IMR-90 (cell line): Measurements from ENCODE around the gene MED6. TPM values are rescaled to one million over a fixed set of nuclear protein-coding genes. Genes with fewer than 3 reads are reported as not detected.

Experiments
- ATAC-seq: fragments of 200-7000 bp; cut with Tn5 transposase; 2 replicates; pipeline ENCODE4 v1.9.1; 2020; ENCODE audit warnings: low read depth, mild to moderate bottlenecking, moderate library complexity
- BruUV-seq: library from RNA; stranded (reverse); fragments of 400-500 nt; replicated peaks from 2 replicates; lab custom pipeline; 2021; lab: Mats Ljungman, UMichigan
- CTCF ChIA-PET: fragments of 300-600 bp; formaldehyde crosslinking; extraction: SDS; loops from one replicate; lab custom pipeline; 2021; ENCODE audit warnings: antibody characterized with exemption; lab: Yijun Ruan, JAX
- POLR2A ChIA-PET: fragments of 300-600 bp; sonication (Branson Sonifier 250); formaldehyde crosslinking; loops from one replicate; lab custom pipeline; 2022; ENCODE audit warnings: antibody characterized with exemption; ENCODE audit not compliant: unreplicated experiment; lab: Charles Lee
- DNase-seq: peaks from one replicate; pipeline ENCODE4 v3.0.0; 2013
- H2AFZ ChIP-seq: replicated peaks from 2 replicates; pipeline ENCODE3; 2013; ENCODE audit warnings: low read length, mild to moderate bottlenecking; ENCODE audit not compliant: poor library complexity
- H2AK5ac ChIP-seq: 2 replicates; pipeline ENCODE4 v1.6.1; 2013; ENCODE audit warnings: low read depth, low read length, inconsistent platforms
- H2AK9ac ChIP-seq: replicated peaks from 2 replicates; pipeline ENCODE3; 2013; ENCODE audit warnings: mild to moderate bottlenecking, low read depth, low read length, moderate library complexity; ENCODE audit not compliant: poor library complexity
- H2BK120ac ChIP-seq: 2 replicates; pipeline ENCODE4 v1.6.1; 2013; ENCODE audit warnings: low read depth, low read length, inconsistent platforms
- H2BK15ac ChIP-seq: 3 replicates; pipeline ENCODE4 v1.6.1; 2013; ENCODE audit warnings: low read depth, low read length, inconsistent platforms
- H2BK20ac ChIP-seq: 2 replicates; pipeline ENCODE4 v1.6.1; 2013; ENCODE audit warnings: low read depth, mild to moderate bottlenecking, inconsistent platforms, low read length, moderate library complexity
- H2BK5ac ChIP-seq: 2 replicates; pipeline ENCODE4 v1.6.1; 2013; ENCODE audit warnings: mild to moderate bottlenecking, low read depth, low read length, inconsistent platforms; ENCODE audit not compliant: poor library complexity, severe bottlenecking
- H3K14ac ChIP-seq: replicated peaks from 2 replicates; pipeline ENCODE4 v1.6.1; 2013; ENCODE audit warnings: low read depth, low read length, inconsistent platforms
- H3K18ac ChIP-seq: 2 replicates; pipeline ENCODE4 v1.6.1; 2013; ENCODE audit warnings: low read depth, low read length, control low read depth
- H3K23ac ChIP-seq: 2 replicates; pipeline ENCODE4 v1.6.1; 2013; ENCODE audit warnings: low read depth, low read length, inconsistent platforms
- H3K27ac ChIP-seq: 2 replicates; pipeline ENCODE4 v1.5.1; 2013; ENCODE audit warnings: mild to moderate bottlenecking, control low read depth, low read length; ENCODE audit not compliant: insufficient read depth
- H3K27me3 ChIP-seq: 2 replicates; pipeline ENCODE4 v1.6.1; 2013; ENCODE audit warnings: low read length; ENCODE audit not compliant: control insufficient read depth, insufficient read depth
- H3K36me3 ChIP-seq: 2 replicates; pipeline ENCODE4 v1.6.1; 2013; ENCODE audit warnings: low read length, mixed read lengths; ENCODE audit not compliant: control insufficient read depth, insufficient read depth
- H3K4ac ChIP-seq: 2 replicates; pipeline ENCODE4 v1.6.1; 2013; ENCODE audit warnings: low read depth, low read length, inconsistent platforms
- H3K4me1 ChIP-seq: 2 replicates; pipeline ENCODE4 v1.6.1; 2013; ENCODE audit warnings: low read length, mixed read lengths; ENCODE audit not compliant: control insufficient read depth, insufficient read depth
- H3K4me2 ChIP-seq: 2 replicates; pipeline ENCODE4 v1.6.1; 2013; ENCODE audit warnings: low read depth, mild to moderate bottlenecking, control low read depth, low read length, moderate library complexity
- H3K4me3 ChIP-seq: 2 replicates; pipeline ENCODE4 v1.5.1; 2013; ENCODE audit warnings: low read depth, mild to moderate bottlenecking, control low read depth, low read length, moderate library complexity; ENCODE audit not compliant: insufficient read depth
- H3K56ac ChIP-seq: 2 replicates; pipeline ENCODE4 v1.6.1; 2013; ENCODE audit warnings: low read length, inconsistent platforms; ENCODE audit not compliant: insufficient read depth; ENCODE audit errors: extremely low read depth
- H3K79me1 ChIP-seq, 2 experiments: 2 replicates each; pipeline ENCODE4 v1.6.1; 2013; ENCODE audit warnings: low read length in 2 of 2, inconsistent platforms in 1 of 2, low read depth in 1 of 2
- H3K9ac ChIP-seq: 2 replicates; pipeline ENCODE4 v1.6.1; 2013; ENCODE audit warnings: low read depth, low read length, control low read depth
- H3K9me1 ChIP-seq: 2 replicates; pipeline ENCODE4 v1.6.1; 2013; ENCODE audit warnings: low read length, inconsistent platforms; ENCODE audit not compliant: insufficient read depth
- H3K9me3 ChIP-seq: 2 replicates; pipeline ENCODE4 v1.6.1; 2013; ENCODE audit warnings: low read length; ENCODE audit not compliant: control insufficient read depth, insufficient read depth
- H4K20me1 ChIP-seq: 2 replicates; pipeline ENCODE4 v1.6.1; 2013; ENCODE audit warnings: low read length, inconsistent platforms; ENCODE audit not compliant: insufficient read depth
- H4K5ac ChIP-seq: 2 replicates; pipeline ENCODE4 v1.6.1; 2013; ENCODE audit warnings: mild to moderate bottlenecking, low read depth, low read length, control low read depth
- H4K8ac ChIP-seq, 2 experiments: 2 replicates each; pipeline ENCODE4 v1.6.1; 2013; ENCODE audit warnings: low read depth in 2 of 2, low read length in 2 of 2, control low read depth in 1 of 2, inconsistent platforms in 1 of 2
- H4K91ac ChIP-seq: 2 replicates; pipeline ENCODE4 v1.6.1; 2013; ENCODE audit warnings: low read depth, low read length, inconsistent platforms; ENCODE audit not compliant: insufficient read depth
- BHLHE40 ChIP-seq: fragments of 150-350 bp; IDR thresholded peaks from 2 replicates; pipeline ENCODE4 v1.6.1; 2016; ENCODE audit warnings: mild to moderate bottlenecking, low read depth, low read length
- CHD1 ChIP-seq: IDR thresholded peaks from 2 replicates; pipeline ENCODE4 v1.6.1; 2012; ENCODE audit warnings: low read depth, low read length, improper control_type of control experiment
- ELK1 ChIP-seq: fragments of 150-350 bp; IDR thresholded peaks from 2 replicates; pipeline ENCODE4 v1.6.1; 2016; ENCODE audit warnings: low read depth, mild to moderate bottlenecking, low read length, moderate library complexity, borderline replicate concordance
- MAFK ChIP-seq: IDR thresholded peaks from 2 replicates; pipeline ENCODE4 v1.6.1; 2012; ENCODE audit warnings: low read depth, low read length, improper control_type of control experiment
- MXI1 ChIP-seq: IDR thresholded peaks from 2 replicates; pipeline ENCODE4 v1.6.1; 2012; ENCODE audit warnings: low read depth, mild to moderate bottlenecking, low read length, moderate library complexity, borderline replicate concordance
- NFE2L2 ChIP-seq: fragments of 150-350 bp; IDR thresholded peaks from 2 replicates; pipeline ENCODE4 v1.6.1; 2016; ENCODE audit warnings: low read depth, mild to moderate bottlenecking, low read length
- RAD21 ChIP-seq: IDR thresholded peaks from 2 replicates; pipeline ENCODE4 v1.6.1; 2012; ENCODE audit warnings: low read length, improper control_type of control experiment
- RCOR1 ChIP-seq: IDR thresholded peaks from 2 replicates; pipeline ENCODE4 v1.6.1; 2012; ENCODE audit warnings: mild to moderate bottlenecking, low read length, improper control_type of control experiment; ENCODE audit not compliant: insufficient replicate concordance
- SMC3 ChIP-seq: fragments of 150-350 bp; IDR thresholded peaks from 2 replicates; pipeline ENCODE4 v1.6.1; 2016; ENCODE audit warnings: low read depth, mild to moderate bottlenecking, antibody characterized with exemption, low read length, moderate library complexity
- USF2 ChIP-seq: fragments of 150-350 bp; IDR thresholded peaks from 2 replicates; pipeline ENCODE4 v1.6.1; 2017; ENCODE audit warnings: mild to moderate bottlenecking, antibody characterized with exemption, low read length, low read depth
- WGBS, 2 experiments: methylation state at CpG; one replicate each; pipeline versions ENCODE4 v1.1.5 to v1.1.7; 2013; ENCODE audit warnings: missing lambda C conversion rate in 2 of 2; ENCODE audit not compliant: insufficient read length in 1 of 2; ENCODE audit errors: extremely low coverage in 2 of 2; 5-methylcytosine and 5-hydroxymethylcytosine counted together
- dilution Hi-C: fragments of 300-500 bp; cut with HindIII; formaldehyde crosslinking; loops from one replicate; pipeline ENCODE4 v1.14.3; 2018; ENCODE audit warnings: low sequenced_read_pairs; ENCODE audit not compliant: unreplicated experiment
- in situ Hi-C: fragments of 300-500 bp; cut with MboI; formaldehyde crosslinking; loops from 3 replicates; pipeline ENCODE4 v1.14.3; 2019; ENCODE audit warnings: low sequenced_read_pairs, inconsistent platforms, mixed read lengths
- intact Hi-C: fragments of 100-400 bp; cut with micrococcal nuclease; formaldehyde crosslinking; loops from 2 replicates; pipeline ENCODE4 v1.10.0; 2022
- polyA plus RNA-seq, 3 experiments: library from polyadenylated mRNA; depleted of rRNA; stranded (reverse); fragments of >200 nt; gene quantifications; 2 replicates each; pipeline ENCODE4 v1.2.3, GENCODE V29; 2012; ENCODE audit warnings: low replicate concordance in 1 of 3
- total RNA-seq: library from RNA; depleted of rRNA; stranded (reverse); fragments of >200 nt; gene quantifications from 2 replicates; pipeline ENCODE4 v1.2.3, GENCODE V29; 2012

The MED6 gene
- total and polyA plus RNA-seq, 2 of the 4 experiments (the other 2 are of a cell fraction): 24.3 to 31.5 TPM

- no peaks in the 10 kb centered on the region for H3K9me3 ChIP-seq
- H3K4me2 ChIP-seq: no peak overlapping the region
- no peak overlapping the region for H2AK5ac ChIP-seq
- ChIA-PET POLR2A (no interaction called here), CTCF (no interaction called here)
- WGBS, 2 experiments: no CpG with 5 or more reads among the region's 2 CpGs
- H2AK9ac ChIP-seq: no peak overlapping the region
- no peak overlapping the region for H3K18ac ChIP-seq
- no peak overlapping the region for H4K91ac ChIP-seq
- H3K4me3 ChIP-seq: no peak overlapping the region
- H3K9me1 ChIP-seq: no peaks in the 10 kb centered on the region
- no peak overlapping the region for H3K56ac ChIP-seq
- H4K8ac ChIP-seq: no peak overlapping the region
- H3K9ac ChIP-seq: no peak overlapping the region
- no peaks in the 10 kb centered on the region for H3K79me1 ChIP-seq
- no peak overlapping the region for H2BK5ac ChIP-seq
- H4K20me1 ChIP-seq: no peaks in the 10 kb centered on the region
- no peak overlapping the region for H2BK20ac ChIP-seq
- H3K4ac ChIP-seq: no peak overlapping the region
- H3K27me3 ChIP-seq: no peaks in the 10 kb centered on the region
- no peak overlapping the region for H3K14ac ChIP-seq
- DNase-seq (no peak), ATAC-seq (no peak)
- no peak overlapping the region for H3K23ac ChIP-seq
- intact Hi-C loops: no loop called here
- no peak overlapping the region for H2BK120ac ChIP-seq
- TF ChIP-seq RAD21: no peak
- no peak for TF ChIP-seq MAFK
- TF ChIP-seq BHLHE40: no peak
- no peak for TF ChIP-seq CHD1
- no peak for TF ChIP-seq SMC3
- TF ChIP-seq NFE2L2: no peak
- TF ChIP-seq MXI1: no peak
- TF ChIP-seq USF2: no peak
- TF ChIP-seq RCOR1: no peak
- TF ChIP-seq ELK1: no peak
- no peaks in the 10 kb centered on the region for H3K4me1 ChIP-seq
- peaks cover 2% of the 10 kb centered on the region; the same call in 1 of the 2 replicates for H3K36me3 ChIP-seq
- dilution Hi-C loops: no loop called here
- no peak overlapping the region for H3K27ac ChIP-seq
- H2AFZ ChIP-seq: no peak overlapping the region
- in situ Hi-C loops: no loop called here
- no peak overlapping the region for H2BK15ac ChIP-seq
- no peak overlapping the region for H4K5ac ChIP-seq
- BruUV-seq: no TSS peak
These were observed 23.6 kb downstream of the MED6 start for GRCh38 chr14:70576891-70577290.
